ENCODE results near the gene ATP5F1E.

ATP5F1E gene

DNA sequence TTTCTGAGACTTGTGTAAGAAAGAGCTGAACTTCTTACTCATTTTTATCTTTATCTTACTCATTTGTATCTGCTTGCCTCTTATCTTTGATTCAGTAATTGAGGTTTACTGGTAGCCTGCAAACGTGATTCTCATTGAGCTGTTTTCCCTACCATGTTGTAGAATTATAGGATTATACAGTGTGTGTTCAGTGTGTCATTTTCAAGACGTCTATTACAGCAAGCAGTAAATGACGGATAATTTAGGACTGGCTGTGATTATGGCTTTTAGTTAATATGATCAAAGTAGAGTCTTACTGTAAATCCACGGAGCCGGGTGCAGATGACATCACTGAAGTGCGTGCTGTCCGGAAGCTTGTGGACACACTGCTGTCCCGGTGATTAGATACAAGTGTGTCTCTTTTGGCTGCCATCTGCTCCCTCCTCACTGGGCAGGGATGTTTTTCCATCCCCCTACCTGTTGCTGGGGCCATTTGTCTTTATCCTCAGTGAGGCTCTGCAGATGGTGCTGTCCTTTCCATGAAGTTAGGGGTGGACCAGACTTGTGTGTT lies 45.1 kb downstream of the ATP5F1E start (continued):
- TF ChIP-seq, protein P1, sequence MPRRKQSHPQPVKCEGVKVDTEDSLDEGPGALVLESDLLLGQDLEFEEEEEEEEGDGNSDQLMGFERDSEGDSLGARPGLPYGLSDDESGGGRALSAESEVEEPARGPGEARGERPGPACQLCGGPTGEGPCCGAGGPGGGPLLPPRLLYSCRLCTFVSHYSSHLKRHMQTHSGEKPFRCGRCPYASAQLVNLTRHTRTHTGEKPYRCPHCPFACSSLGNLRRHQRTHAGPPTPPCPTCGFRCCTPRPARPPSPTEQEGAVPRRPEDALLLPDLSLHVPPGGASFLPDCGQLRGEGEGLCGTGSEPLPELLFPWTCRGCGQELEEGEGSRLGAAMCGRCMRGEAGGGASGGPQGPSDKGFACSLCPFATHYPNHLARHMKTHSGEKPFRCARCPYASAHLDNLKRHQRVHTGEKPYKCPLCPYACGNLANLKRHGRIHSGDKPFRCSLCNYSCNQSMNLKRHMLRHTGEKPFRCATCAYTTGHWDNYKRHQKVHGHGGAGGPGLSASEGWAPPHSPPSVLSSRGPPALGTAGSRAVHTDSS (tag by site-specific recombination; IDR thresholded peaks at IDR 0.05) = no peak
- no peak for TF ChIP-seq GLIS2 (tag by site-specific recombination; IDR thresholded peaks at IDR 0.05)
- TF ChIP-seq, protein P2, sequence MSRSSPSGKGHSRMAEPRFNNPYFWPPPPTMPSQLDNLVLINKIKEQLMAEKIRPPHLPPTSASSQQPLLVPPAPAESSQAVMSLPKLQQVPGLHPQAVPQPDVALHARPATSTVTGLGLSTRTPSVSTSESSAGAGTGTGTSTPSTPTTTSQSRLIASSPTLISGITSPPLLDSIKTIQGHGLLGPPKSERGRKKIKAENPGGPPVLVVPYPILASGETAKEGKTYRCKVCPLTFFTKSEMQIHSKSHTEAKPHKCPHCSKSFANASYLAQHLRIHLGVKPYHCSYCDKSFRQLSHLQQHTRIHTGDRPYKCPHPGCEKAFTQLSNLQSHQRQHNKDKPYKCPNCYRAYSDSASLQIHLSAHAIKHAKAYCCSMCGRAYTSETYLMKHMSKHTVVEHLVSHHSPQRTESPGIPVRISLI (tag by site-specific recombination; IDR thresholded peaks at IDR 0.05) = no peak
- TF ChIP-seq MZF1 (tag by site-specific recombination; IDR thresholded peaks at IDR 0.05; ENCODE audit: borderline replicate concordance) = no peak
- TF ChIP-seq SP7 (tag by site-specific recombination; IDR thresholded peaks at IDR 0.05) = peak; percentile 40; the same call in 1 of the 2 replicates
- no peak for TF ChIP-seq ZBTB17 (tag by site-specific recombination; IDR thresholded peaks at IDR 0.05)
- no peak for TF ChIP-seq ZNF132 (tag by site-specific recombination; IDR thresholded peaks at IDR 0.05; ENCODE audit: borderline replicate concordance)
- TF ChIP-seq ZNF175 (tag by site-specific recombination; IDR thresholded peaks at IDR 0.05) = no peak
- TF ChIP-seq SCRT1 (tag by site-specific recombination; IDR thresholded peaks at IDR 0.05; ENCODE audit: borderline replicate concordance) = peak; percentile 24; the same call in 1 of the 2 replicates
- TF ChIP-seq ZNF670 (tag by site-specific recombination; IDR thresholded peaks at IDR 0.05; ENCODE audit: low read depth) = no peak
- TF ChIP-seq SCRT2 (tag by site-specific recombination; IDR thresholded peaks at IDR 0.05) = peak; percentile 88
- TF ChIP-seq ZNF426 (tag by site-specific recombination; IDR thresholded peaks at IDR 0.05) = no peak

DNA sequence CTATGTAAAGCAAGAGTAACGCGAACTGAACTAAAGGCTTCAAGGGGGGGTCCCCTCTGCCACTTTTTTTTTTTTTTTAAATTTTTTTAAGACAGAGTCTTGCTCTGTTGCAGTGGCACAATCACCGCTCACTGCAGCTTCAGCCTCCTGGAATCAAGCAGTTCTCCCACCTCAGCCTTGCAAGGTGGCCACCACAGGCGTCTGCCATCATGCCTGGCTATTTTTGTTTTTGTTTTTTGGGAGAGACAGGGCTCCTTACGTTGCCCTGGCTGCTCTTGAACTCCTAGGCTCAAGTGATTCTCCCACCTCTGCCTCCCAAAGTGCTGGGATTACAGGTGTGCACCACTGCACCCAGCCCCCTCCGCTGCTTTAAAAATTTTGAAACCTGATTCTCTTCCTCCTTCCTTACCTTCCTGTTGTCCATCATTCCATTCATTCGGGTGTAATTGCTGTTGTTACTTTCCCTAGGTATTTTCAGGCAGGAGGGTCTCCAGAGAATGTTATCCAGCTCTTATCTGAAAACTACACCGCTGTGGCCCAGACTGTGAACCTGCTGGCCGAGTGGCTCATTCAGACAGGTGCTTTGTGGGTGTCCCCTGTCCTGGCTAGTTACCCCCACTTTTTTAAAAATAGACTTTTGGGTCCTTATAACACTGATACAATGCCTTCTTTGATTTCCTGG lies 45.7 kb downstream of the ATP5F1E start:
- H3K9me3 ChIP-seq (ENCODE audit: control insufficient read depth, insufficient read depth, low read depth, low read length) = no peaks in the 10 kb centered on the region
- H3K36me3 ChIP-seq (ENCODE audit: control insufficient read depth in 2 of 2, insufficient read depth in 1 of 2, low read length in 2 of 2) = peaks cover 11 to 68% of the 10 kb centered on the region in 2 experiments; a peak in 2 of 3 replicates
- H3K4me1 ChIP-seq (ENCODE audit: control insufficient read depth, insufficient read depth, low read length) = no peaks in the 10 kb centered on the region
- POLR2A ChIA-PET = interaction anchor here (1.5 kb wide), 1 partner anchor 88 kb away, joined by 3 read pairs; no protein-coding TSS in a partner anchor
- H3K27ac ChIP-seq (ENCODE audit: extremely low read depth, low read depth, low read length) = no peak overlapping the region
- TF ChIP-seq ZNF76 (tag by site-specific recombination; IDR thresholded peaks at IDR 0.05; ENCODE audit: borderline replicate concordance, low read depth) = no peak
- no peak for TF ChIP-seq ZNF404 (tag by site-specific recombination; IDR thresholded peaks at IDR 0.05)
- TF ChIP-seq ZNF664 (tag by site-specific recombination; IDR thresholded peaks at IDR 0.05) = no peak
- TF ChIP-seq ZNF157 (tag by site-specific recombination; IDR thresholded peaks at IDR 0.05) = no peak
- no peak for TF ChIP-seq ZBTB7A (tag by site-specific recombination; IDR thresholded peaks at IDR 0.05; ENCODE audit: low read depth)
- TF ChIP-seq REPIN1 (tag by site-specific recombination; IDR thresholded peaks at IDR 0.05; ENCODE audit: low read depth) = no peak
- TF ChIP-seq, protein P3, sequence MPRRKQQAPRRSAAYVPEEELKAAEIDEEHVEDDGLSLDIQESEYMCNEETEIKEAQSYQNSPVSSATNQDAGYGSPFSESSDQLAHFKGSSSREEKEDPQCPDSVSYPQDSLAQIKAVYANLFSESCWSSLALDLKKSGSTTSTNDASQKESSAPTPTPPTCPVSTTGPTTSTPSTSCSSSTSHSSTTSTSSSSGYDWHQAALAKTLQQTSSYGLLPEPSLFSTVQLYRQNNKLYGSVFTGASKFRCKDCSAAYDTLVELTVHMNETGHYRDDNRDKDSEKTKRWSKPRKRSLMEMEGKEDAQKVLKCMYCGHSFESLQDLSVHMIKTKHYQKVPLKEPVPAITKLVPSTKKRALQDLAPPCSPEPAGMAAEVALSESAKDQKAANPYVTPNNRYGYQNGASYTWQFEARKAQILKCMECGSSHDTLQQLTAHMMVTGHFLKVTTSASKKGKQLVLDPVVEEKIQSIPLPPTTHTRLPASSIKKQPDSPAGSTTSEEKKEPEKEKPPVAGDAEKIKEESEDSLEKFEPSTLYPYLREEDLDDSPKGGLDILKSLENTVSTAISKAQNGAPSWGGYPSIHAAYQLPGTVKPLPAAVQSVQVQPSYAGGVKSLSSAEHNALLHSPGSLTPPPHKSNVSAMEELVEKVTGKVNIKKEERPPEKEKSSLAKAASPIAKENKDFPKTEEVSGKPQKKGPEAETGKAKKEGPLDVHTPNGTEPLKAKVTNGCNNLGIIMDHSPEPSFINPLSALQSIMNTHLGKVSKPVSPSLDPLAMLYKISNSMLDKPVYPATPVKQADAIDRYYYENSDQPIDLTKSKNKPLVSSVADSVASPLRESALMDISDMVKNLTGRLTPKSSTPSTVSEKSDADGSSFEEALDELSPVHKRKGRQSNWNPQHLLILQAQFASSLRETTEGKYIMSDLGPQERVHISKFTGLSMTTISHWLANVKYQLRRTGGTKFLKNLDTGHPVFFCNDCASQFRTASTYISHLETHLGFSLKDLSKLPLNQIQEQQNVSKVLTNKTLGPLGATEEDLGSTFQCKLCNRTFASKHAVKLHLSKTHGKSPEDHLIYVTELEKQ (tag by site-specific recombination; IDR thresholded peaks at IDR 0.05; ENCODE audit: borderline replicate concordance) = no peak
- TF ChIP-seq ZNF596 (tag by site-specific recombination; IDR thresholded peaks at IDR 0.05) = no peak
- no peak for TF ChIP-seq ZNF837 (tag by site-specific recombination; IDR thresholded peaks at IDR 0.05)
- TF ChIP-seq ZNF521 (tag by site-specific recombination; IDR thresholded peaks at IDR 0.05) = no peak
- no peak for TF ChIP-seq ZNF529 (tag by site-specific recombination; IDR thresholded peaks at IDR 0.05; ENCODE audit: insufficient replicate concordance)
- TF ChIP-seq, protein P4, sequence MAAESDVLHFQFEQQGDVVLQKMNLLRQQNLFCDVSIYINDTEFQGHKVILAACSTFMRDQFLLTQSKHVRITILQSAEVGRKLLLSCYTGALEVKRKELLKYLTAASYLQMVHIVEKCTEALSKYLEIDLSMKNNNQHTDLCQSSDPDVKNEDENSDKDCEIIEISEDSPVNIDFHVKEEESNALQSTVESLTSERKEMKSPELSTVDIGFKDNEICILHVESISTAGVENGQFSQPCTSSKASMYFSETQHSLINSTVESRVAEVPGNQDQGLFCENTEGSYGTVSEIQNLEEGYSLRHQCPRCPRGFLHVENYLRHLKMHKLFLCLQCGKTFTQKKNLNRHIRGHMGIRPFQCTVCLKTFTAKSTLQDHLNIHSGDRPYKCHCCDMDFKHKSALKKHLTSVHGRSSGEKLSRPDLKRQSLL (tag by site-specific recombination; IDR thresholded peaks at IDR 0.05) = no peak
- H3K4me3 ChIP-seq (ENCODE audit: low read depth, low read length) = no peak overlapping the region
- CTCF ChIA-PET = no interaction called here

All from HEK293 (cell line).